WTC11 (cell line): ENCODE results near the gene OTUD4. TPM values are rescaled to one million over a fixed set of nuclear protein-coding genes. Genes with fewer than 3 reads are reported as not detected.

Experiments used
- ATAC-seq: fragments of 200-7000 bp; cut with Tn5 transposase; 2 replicates; pipeline ENCODE4 v1.10.0; 2021; ENCODE audit warnings: mild to moderate bottlenecking, moderate library complexity
- CTCF ChIA-PET: fragments of 300-600 bp; sonication (Branson Sonifier 250); formaldehyde crosslinking; loops from one replicate; lab custom pipeline; 2021; ENCODE audit warnings: antibody characterized with exemption; lab: Charles Lee
- POLR2A ChIA-PET: fragments of 350-600 bp; sonication (Branson Sonifier 250); formaldehyde crosslinking; loops from one replicate; lab custom pipeline; 2021; ENCODE audit warnings: antibody characterized with exemption; lab: Charles Lee
- DNase-seq: peaks from one replicate; pipeline ENCODE4 v3.0.0; 2021; ENCODE audit warnings: low spot score
- H3K27ac Mint-ChIP-seq: 2 replicates; pipeline ENCODE4 v1.8.0; 2021; ENCODE audit warnings: mixed read lengths
- H3K27me3 Mint-ChIP-seq: 2 replicates; pipeline ENCODE4 v1.8.0; 2021; ENCODE audit warnings: low read depth, mild to moderate bottlenecking, moderate library complexity, mixed read lengths
- H3K36me3 Mint-ChIP-seq: 2 replicates; pipeline ENCODE4 v1.8.0; 2021; ENCODE audit warnings: mixed read lengths
- H3K4me1 Mint-ChIP-seq: 2 replicates; pipeline ENCODE4 v1.8.0; 2022; ENCODE audit warnings: mixed read lengths
- H3K4me3 Mint-ChIP-seq: 2 replicates; pipeline ENCODE4 v1.8.0; 2021; ENCODE audit warnings: mild to moderate bottlenecking, moderate library complexity, mixed read lengths
- H3K9me3 Mint-ChIP-seq: 2 replicates; pipeline ENCODE4 v1.8.0; 2021; ENCODE audit warnings: mixed read lengths
- EMX1 ChIP-seq: fragments of 250-450 bp; sonication (Bioruptor Pico); IDR thresholded peaks from 2 replicates; pipeline ENCODE4 v1.8.0; 2021; ENCODE audit warnings: mild to moderate bottlenecking
- ESRRA ChIP-seq: sonication (generic); formaldehyde crosslinking; IDR thresholded peaks from 2 replicates; pipeline ENCODE4 v1.8.1; 2022; ENCODE audit warnings: mild to moderate bottlenecking, missing genetic modification reagents, borderline replicate concordance
- HMGXB4 ChIP-seq: sonication (generic); formaldehyde crosslinking; IDR thresholded peaks from 2 replicates; pipeline ENCODE4 v1.8.1; 2023; ENCODE audit warnings: mild to moderate bottlenecking, moderate library complexity, missing genetic modification reagents
- IRF1 ChIP-seq: sonication (generic); formaldehyde crosslinking; IDR thresholded peaks from 2 replicates; pipeline ENCODE4 v1.8.0; 2023; ENCODE audit warnings: missing genetic modification reagents
- JAZF1 ChIP-seq: fragments of 250-450 bp; sonication (Bioruptor Pico); IDR thresholded peaks from 2 replicates; pipeline ENCODE4 v1.9.0; 2021; ENCODE audit warnings: moderate library complexity, mild to moderate bottlenecking, inconsistent platforms
- KAT7 ChIP-seq: sonication (generic); formaldehyde crosslinking; IDR thresholded peaks from 2 replicates; pipeline ENCODE4 v1.8.1; 2023; ENCODE audit warnings: missing genetic modification reagents, mild to moderate bottlenecking, borderline replicate concordance
- MYBL2 ChIP-seq: sonication (generic); formaldehyde crosslinking; IDR thresholded peaks from 2 replicates; pipeline ENCODE4 v1.8.1; 2023; ENCODE audit warnings: mild to moderate bottlenecking, moderate library complexity, missing genetic modification reagents
- NR1H2 ChIP-seq: sonication (generic); formaldehyde crosslinking; IDR thresholded peaks from 2 replicates; pipeline ENCODE4 v1.9.0; 2021; ENCODE audit warnings: mild to moderate bottlenecking, moderate library complexity, missing genetic modification reagents
- PRRX2 ChIP-seq: fragments of 250-450 bp; sonication (Bioruptor Pico); IDR thresholded peaks from 2 replicates; pipeline ENCODE4 v1.8.0; 2021; ENCODE audit warnings: mild to moderate bottlenecking
- SMAD3 ChIP-seq: sonication (generic); formaldehyde crosslinking; IDR thresholded peaks from 2 replicates; pipeline ENCODE4 v1.8.0; 2022; ENCODE audit warnings: missing genetic modification reagents, mild to moderate bottlenecking, borderline replicate concordance
- SMAD4 ChIP-seq: sonication (generic); formaldehyde crosslinking; IDR thresholded peaks from 2 replicates; pipeline ENCODE4 v1.8.0; 2022; ENCODE audit warnings: mild to moderate bottlenecking, missing genetic modification reagents
- TEAD4 ChIP-seq: sonication (generic); formaldehyde crosslinking; IDR thresholded peaks from 2 replicates; pipeline ENCODE4 v1.8.0; 2022; ENCODE audit warnings: mild to moderate bottlenecking, missing genetic modification reagents
- USF2 ChIP-seq: sonication (generic); formaldehyde crosslinking; IDR thresholded peaks from 2 replicates; pipeline ENCODE4 v1.8.1; 2023; ENCODE audit warnings: mild to moderate bottlenecking, missing genetic modification reagents, moderate library complexity
- ZBTB21 ChIP-seq: sonication (generic); formaldehyde crosslinking; IDR thresholded peaks from 2 replicates; pipeline ENCODE4 v1.8.1; 2023; ENCODE audit warnings: mild to moderate bottlenecking, missing genetic modification reagents, borderline replicate concordance
- ZNF138 ChIP-seq: sonication (generic); formaldehyde crosslinking; conservative IDR thresholded peaks from 2 replicates; pipeline ENCODE4 v1.8.1; 2022; ENCODE audit warnings: mild to moderate bottlenecking, moderate library complexity, missing genetic modification reagents
- total RNA-seq: library from RNA; stranded (reverse); gene quantifications from 3 replicates; pipeline ENCODE4 v1.2.3, GENCODE V29; 2021
- TF ChIP-seq, protein P1 (sequence below): fragments of 250-450 bp; sonication (Bioruptor Pico); IDR thresholded peaks from 2 replicates; pipeline ENCODE4 v1.9.0; 2021; ENCODE audit warnings: mild to moderate bottlenecking, borderline replicate concordance
- TF ChIP-seq, protein P2 (sequence below): sonication (generic); formaldehyde crosslinking; IDR thresholded peaks from 2 replicates; pipeline ENCODE4 v1.8.0; 2022; ENCODE audit warnings: mild to moderate bottlenecking, missing genetic modification reagents
- TF ChIP-seq, protein P3 (sequence below): sonication (generic); formaldehyde crosslinking; conservative IDR thresholded peaks from 2 replicates; pipeline ENCODE4 v1.8.1; 2022; ENCODE audit warnings: mild to moderate bottlenecking, missing genetic modification reagents
- TF ChIP-seq, protein P4 (sequence below): sonication (generic); formaldehyde crosslinking; IDR thresholded peaks from 2 replicates; pipeline ENCODE4 v1.8.0; 2022; ENCODE audit warnings: mild to moderate bottlenecking, missing genetic modification reagents
- TF ChIP-seq, protein P5 (sequence below): fragments of 250-450 bp; sonication (Bioruptor Pico); IDR thresholded peaks from 2 replicates; pipeline ENCODE4 v1.8.0; 2021; ENCODE audit warnings: mild to moderate bottlenecking
- TF ChIP-seq, protein P6 (sequence below): sonication (generic); formaldehyde crosslinking; IDR thresholded peaks from 2 replicates; pipeline ENCODE4 v1.8.1; 2022; ENCODE audit warnings: low read depth, missing genetic modification reagents, borderline replicate concordance

Gene OTUD4
- total RNA-seq, 1 experiment from 2014 or later, result 44.6 TPM

GRCh38 chr4:145196747-145197146, 16.4 kb upstream of the OTUD4 start (continued):
- TF ChIP-seq, protein P1, sequence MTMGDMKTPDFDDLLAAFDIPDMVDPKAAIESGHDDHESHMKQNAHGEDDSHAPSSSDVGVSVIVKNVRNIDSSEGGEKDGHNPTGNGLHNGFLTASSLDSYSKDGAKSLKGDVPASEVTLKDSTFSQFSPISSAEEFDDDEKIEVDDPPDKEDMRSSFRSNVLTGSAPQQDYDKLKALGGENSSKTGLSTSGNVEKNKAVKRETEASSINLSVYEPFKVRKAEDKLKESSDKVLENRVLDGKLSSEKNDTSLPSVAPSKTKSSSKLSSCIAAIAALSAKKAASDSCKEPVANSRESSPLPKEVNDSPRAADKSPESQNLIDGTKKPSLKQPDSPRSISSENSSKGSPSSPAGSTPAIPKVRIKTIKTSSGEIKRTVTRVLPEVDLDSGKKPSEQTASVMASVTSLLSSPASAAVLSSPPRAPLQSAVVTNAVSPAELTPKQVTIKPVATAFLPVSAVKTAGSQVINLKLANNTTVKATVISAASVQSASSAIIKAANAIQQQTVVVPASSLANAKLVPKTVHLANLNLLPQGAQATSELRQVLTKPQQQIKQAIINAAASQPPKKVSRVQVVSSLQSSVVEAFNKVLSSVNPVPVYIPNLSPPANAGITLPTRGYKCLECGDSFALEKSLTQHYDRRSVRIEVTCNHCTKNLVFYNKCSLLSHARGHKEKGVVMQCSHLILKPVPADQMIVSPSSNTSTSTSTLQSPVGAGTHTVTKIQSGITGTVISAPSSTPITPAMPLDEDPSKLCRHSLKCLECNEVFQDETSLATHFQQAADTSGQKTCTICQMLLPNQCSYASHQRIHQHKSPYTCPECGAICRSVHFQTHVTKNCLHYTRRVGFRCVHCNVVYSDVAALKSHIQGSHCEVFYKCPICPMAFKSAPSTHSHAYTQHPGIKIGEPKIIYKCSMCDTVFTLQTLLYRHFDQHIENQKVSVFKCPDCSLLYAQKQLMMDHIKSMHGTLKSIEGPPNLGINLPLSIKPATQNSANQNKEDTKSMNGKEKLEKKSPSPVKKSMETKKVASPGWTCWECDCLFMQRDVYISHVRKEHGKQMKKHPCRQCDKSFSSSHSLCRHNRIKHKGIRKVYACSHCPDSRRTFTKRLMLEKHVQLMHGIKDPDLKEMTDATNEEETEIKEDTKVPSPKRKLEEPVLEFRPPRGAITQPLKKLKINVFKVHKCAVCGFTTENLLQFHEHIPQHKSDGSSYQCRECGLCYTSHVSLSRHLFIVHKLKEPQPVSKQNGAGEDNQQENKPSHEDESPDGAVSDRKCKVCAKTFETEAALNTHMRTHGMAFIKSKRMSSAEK, result no peak
- no peak for TF ChIP-seq ZNF138

DNA sequence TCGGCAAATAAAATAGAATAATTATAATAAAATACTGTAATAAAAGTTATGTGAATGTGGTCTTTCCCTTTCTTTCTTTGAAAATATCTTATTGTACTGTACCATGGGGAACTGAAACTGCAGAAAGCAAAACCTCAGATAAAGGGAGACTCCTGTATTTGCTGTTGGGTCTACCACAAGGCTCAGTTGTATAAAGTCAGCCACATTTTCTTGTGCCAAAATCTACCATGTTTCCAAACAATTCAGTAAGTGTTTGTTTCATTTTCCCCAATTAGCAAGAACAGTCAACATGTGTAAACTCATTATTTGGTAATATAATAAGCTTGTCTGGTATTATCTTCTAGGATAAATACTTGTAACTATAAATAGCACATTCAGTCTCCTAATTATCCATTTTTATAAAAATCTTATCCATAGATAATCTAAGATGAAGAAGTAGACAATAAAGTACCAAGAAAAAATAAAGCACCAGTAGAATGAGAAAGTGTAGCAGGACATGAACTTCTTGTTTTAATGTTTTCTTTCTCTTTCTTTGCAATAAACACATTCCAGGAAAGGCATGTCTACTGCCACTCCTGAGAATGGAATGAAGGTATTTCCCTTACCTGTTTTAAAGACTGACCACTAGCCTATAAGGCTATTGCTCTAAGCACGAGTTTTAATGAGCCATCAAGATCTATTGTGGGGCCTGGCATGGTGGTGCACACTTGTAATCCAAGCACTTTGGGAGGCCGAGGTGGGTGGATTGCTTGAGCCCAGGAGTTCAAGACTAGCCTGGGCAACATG, 15.0 kb upstream of the OTUD4 start:
- POLR2A ChIA-PET, result no interaction called here
- ATAC-seq, result 0 out of 2 replicates have a peak, but pooled peaks have one; percentile 22
- no peak overlapping the region for H3K27ac Mint-ChIP-seq

GRCh38 chr4:145189981-145190380, 9.6 kb upstream of the OTUD4 start:
- H3K27me3 Mint-ChIP-seq, result peaks cover 3% of the 10 kb centered on the region
- no peaks in the 10 kb centered on the region for H3K36me3 Mint-ChIP-seq
- DNase-seq (no peak), ATAC-seq (no peak)
- H3K4me3 Mint-ChIP-seq, result no peak overlapping the region
- no peaks in the 10 kb centered on the region for H3K4me1 Mint-ChIP-seq
- no peak overlapping the region for H3K27ac Mint-ChIP-seq
- ChIA-PET CTCF (no interaction called here), POLR2A (no interaction called here)
- peaks cover 4% of the 10 kb centered on the region for H3K9me3 Mint-ChIP-seq
- TF ChIP-seq, protein P2, sequence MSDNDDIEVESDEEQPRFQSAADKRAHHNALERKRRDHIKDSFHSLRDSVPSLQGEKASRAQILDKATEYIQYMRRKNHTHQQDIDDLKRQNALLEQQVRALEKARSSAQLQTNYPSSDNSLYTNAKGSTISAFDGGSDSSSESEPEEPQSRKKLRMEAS, result no peak
- TF ChIP-seq IRF1 (CRISPR knock-in tag), result no peak
- no peak for TF ChIP-seq PRRX2 (CRISPR knock-in tag)
- no peak for TF ChIP-seq ZBTB21
- TF ChIP-seq, protein P3, sequence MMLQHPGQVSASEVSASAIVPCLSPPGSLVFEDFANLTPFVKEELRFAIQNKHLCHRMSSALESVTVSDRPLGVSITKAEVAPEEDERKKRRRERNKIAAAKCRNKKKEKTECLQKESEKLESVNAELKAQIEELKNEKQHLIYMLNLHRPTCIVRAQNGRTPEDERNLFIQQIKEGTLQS (CRISPR knock-in tag), result no peak
- no peak for TF ChIP-seq NR1H2 (CRISPR knock-in tag)
- TF ChIP-seq USF2 (CRISPR knock-in tag), result no peak
- no peak for TF ChIP-seq TEAD4 (CRISPR knock-in tag)
- TF ChIP-seq, protein P4, sequence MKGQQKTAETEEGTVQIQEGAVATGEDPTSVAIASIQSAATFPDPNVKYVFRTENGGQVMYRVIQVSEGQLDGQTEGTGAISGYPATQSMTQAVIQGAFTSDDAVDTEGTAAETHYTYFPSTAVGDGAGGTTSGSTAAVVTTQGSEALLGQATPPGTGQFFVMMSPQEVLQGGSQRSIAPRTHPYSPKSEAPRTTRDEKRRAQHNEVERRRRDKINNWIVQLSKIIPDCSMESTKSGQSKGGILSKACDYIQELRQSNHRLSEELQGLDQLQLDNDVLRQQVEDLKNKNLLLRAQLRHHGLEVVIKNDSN (CRISPR knock-in tag), result no peak
- TF ChIP-seq, protein P5, sequence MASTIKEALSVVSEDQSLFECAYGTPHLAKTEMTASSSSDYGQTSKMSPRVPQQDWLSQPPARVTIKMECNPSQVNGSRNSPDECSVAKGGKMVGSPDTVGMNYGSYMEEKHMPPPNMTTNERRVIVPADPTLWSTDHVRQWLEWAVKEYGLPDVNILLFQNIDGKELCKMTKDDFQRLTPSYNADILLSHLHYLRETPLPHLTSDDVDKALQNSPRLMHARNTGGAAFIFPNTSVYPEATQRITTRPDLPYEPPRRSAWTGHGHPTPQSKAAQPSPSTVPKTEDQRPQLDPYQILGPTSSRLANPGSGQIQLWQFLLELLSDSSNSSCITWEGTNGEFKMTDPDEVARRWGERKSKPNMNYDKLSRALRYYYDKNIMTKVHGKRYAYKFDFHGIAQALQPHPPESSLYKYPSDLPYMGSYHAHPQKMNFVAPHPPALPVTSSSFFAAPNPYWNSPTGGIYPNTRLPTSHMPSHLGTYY (CRISPR knock-in tag), result no peak
- TF ChIP-seq SMAD4 (CRISPR knock-in tag), result no peak
- TF ChIP-seq MYBL2 (CRISPR knock-in tag), result no peak
- TF ChIP-seq ESRRA, result no peak

More for the DNA sequence above, 15.0 kb upstream of the OTUD4 start:
- DNase-seq, result no peak
- CTCF ChIA-PET, result no interaction called here
- Mint-ChIP-seq H3K4me3 (no peak overlapping the region), H3K9me3 (no peaks in the 10 kb centered on the region), H3K4me1 (peaks cover 6% of the 10 kb centered on the region; the same call in 1 of the 2 replicates), H3K36me3 (no peaks in the 10 kb centered on the region), H3K27me3 (no peaks in the 10 kb centered on the region; the same call in 1 of the 2 replicates)
- TF ChIP-seq EMX1 (no peak), HMGXB4 (CRISPR knock-in tag) (no peak), JAZF1 (no peak), SMAD3 (no peak), KAT7 (CRISPR knock-in tag) (no peak)
- TF ChIP-seq, protein P6, sequence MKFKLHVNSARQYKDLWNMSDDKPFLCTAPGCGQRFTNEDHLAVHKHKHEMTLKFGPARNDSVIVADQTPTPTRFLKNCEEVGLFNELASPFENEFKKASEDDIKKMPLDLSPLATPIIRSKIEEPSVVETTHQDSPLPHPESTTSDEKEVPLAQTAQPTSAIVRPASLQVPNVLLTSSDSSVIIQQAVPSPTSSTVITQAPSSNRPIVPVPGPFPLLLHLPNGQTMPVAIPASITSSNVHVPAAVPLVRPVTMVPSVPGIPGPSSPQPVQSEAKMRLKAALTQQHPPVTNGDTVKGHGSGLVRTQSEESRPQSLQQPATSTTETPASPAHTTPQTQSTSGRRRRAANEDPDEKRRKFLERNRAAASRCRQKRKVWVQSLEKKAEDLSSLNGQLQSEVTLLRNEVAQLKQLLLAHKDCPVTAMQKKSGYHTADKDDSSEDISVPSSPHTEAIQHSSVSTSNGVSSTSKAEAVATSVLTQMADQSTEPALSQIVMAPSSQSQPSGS (CRISPR knock-in tag), result no peak
